Measurements from ENCODE around the gene GPR146. TPM values are rescaled to one million over a fixed set of nuclear protein-coding genes. Genes with fewer than 3 reads are reported as not detected.

The GPR146 gene
- total RNA-seq, 1 donor from 2014 or later, result 1.3 TPM

- TF ChIP-seq CTCF (IDR thresholded peaks at IDR 0.05; ENCODE audit: insufficient read depth, low read length, severe bottlenecking), result no peak
- no peaks in the 10 kb centered on the region for H3K27me3 ChIP-seq (ENCODE audit: control insufficient read depth, insufficient read depth, low read length)
- no peak overlapping the region for H3K4me3 ChIP-seq (ENCODE audit: low read depth, low read length)
- no peak for DNase-seq (ENCODE audit: low read depth)
- peaks cover 1% of the 10 kb centered on the region for H3K36me3 ChIP-seq (ENCODE audit: control insufficient read depth, insufficient read depth, low read length)
- FAIRE-seq, result peak; percentile 96
Measured at GRCh38 chr7:1098243-1099153, 54.2 kb downstream of the GPR146 start.

GRCh38 chr7:1099154-1099542 lies 54.8 kb downstream of the GPR146 start:
- peaks cover 1% of the 10 kb centered on the region for H3K36me3 ChIP-seq (ENCODE audit: control insufficient read depth, insufficient read depth, low read length)
- no peak overlapping the region for H3K4me3 ChIP-seq (ENCODE audit: low read depth, low read length)
- no peak for DNase-seq (ENCODE audit: low read depth)
- TF ChIP-seq CTCF (IDR thresholded peaks at IDR 0.05; ENCODE audit: insufficient read depth, low read length, severe bottlenecking), result no peak
- FAIRE-seq, result no peak
- H3K27me3 ChIP-seq (ENCODE audit: control insufficient read depth, insufficient read depth, low read length), result no peaks in the 10 kb centered on the region

DNA sequence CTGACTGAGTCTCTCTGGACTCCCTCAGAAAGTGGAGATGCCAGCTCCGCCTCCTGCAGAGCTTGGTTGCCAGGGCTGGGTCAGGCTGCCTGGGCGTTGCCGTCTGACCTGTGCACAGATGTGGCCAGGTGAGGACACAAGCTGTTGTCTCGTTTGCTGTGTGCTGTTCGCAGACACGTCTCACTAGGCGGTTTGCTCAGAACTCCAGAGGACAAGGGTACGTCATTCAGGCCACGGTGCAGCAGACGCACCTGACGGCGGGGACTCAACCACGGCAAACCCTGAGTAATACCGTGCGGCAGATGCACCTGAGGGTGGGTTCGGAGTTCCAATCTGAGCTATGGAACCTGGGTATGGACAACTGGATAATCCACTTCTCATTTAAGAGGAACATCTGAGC lies 55.3 kb downstream of the GPR146 start:
- TF ChIP-seq CTCF (IDR thresholded peaks at IDR 0.05; ENCODE audit: insufficient read depth, low read length, severe bottlenecking), result no peak

DNA sequence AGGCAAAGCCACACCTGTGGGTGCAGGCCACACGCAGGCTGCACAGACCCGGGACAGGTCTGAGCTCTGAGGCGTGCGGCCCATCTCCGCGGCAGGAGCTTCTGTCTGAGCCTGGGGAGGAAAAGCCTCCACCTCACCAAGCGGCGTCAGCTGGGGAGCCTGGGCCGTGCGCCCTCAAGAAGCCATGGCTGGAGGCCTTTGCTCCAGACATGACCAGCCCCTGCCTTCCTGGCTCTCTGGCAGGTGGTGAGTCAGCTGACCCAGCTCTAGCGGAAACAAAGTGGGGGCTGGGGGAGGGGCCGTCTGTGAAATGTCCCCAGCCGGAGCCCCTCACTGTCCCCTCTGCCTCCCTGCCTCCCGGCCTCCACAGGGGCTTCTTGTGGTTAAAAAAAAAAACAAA lies 56.0 kb downstream of the GPR146 start:
- FAIRE-seq (no peak), DNase-seq (ENCODE audit: low read depth) (no peak)
- TF ChIP-seq CTCF (IDR thresholded peaks at IDR 0.05; ENCODE audit: insufficient read depth, low read length, severe bottlenecking), result no peak
- H3K36me3 ChIP-seq (ENCODE audit: control insufficient read depth, insufficient read depth, low read length), result peaks cover 1% of the 10 kb centered on the region
- no peak overlapping the region for H3K4me3 ChIP-seq (ENCODE audit: low read depth, low read length)
- H3K27me3 ChIP-seq (ENCODE audit: control insufficient read depth, insufficient read depth, low read length), result no peaks in the 10 kb centered on the region

More for the DNA sequence above, 55.3 kb downstream of the GPR146 start:
- DNase-seq (ENCODE audit: low read depth) (no peak), FAIRE-seq (no peak)
- no peaks in the 10 kb centered on the region for H3K27me3 ChIP-seq (ENCODE audit: control insufficient read depth, insufficient read depth, low read length)
- H3K36me3 ChIP-seq (ENCODE audit: control insufficient read depth, insufficient read depth, low read length), result peaks cover 1% of the 10 kb centered on the region
- H3K4me3 ChIP-seq (ENCODE audit: low read depth, low read length), result no peak overlapping the region

GRCh38 chr7:1100834-1101562 lies 56.7 kb downstream of the GPR146 start:
- no peaks in the 10 kb centered on the region for H3K27me3 ChIP-seq (ENCODE audit: control insufficient read depth, insufficient read depth, low read length)
- DNase-seq (ENCODE audit: low read depth), result no peak
- no peak overlapping the region for H3K4me3 ChIP-seq (ENCODE audit: low read depth, low read length)
- TF ChIP-seq CTCF (IDR thresholded peaks at IDR 0.05; ENCODE audit: insufficient read depth, low read length, severe bottlenecking), result no peak
- no peak for FAIRE-seq
- peaks cover 1% of the 10 kb centered on the region for H3K36me3 ChIP-seq (ENCODE audit: control insufficient read depth, insufficient read depth, low read length)
